HEK293T (cell line): ENCODE results near the gene MGST3.

ENCODE experiments used
- ARNT ChIP-seq: fragments of 450-650 bp; IDR thresholded peaks from 2 replicates; pipeline ENCODE4 v1.6.1; 2017; ENCODE audit warnings: mild to moderate bottlenecking
- ELF4 ChIP-seq: fragments of 450-650 bp; IDR thresholded peaks from 2 replicates; pipeline ENCODE4 v1.6.1; 2017; ENCODE audit warnings: antibody characterized with exemption
- SP1 ChIP-seq: fragments of 450-650 bp; IDR thresholded peaks from 2 replicates; pipeline ENCODE4 v1.6.1; 2017
- SUZ12 ChIP-seq: fragments of 450-650 bp; IDR thresholded peaks from 2 replicates; pipeline ENCODE4 v1.6.1; 2016; ENCODE audit warnings: mild to moderate bottlenecking
- TF ChIP-seq, protein P1 (sequence below): fragments of 450-650 bp; IDR thresholded peaks from 2 replicates; pipeline ENCODE4 v1.6.1; 2016

GRCh38 chr1:165619647-165620151 lies 11.3 kb upstream of the MGST3 start:
- TF ChIP-seq ELF4 (no peak), SUZ12 (no peak), SP1 (no peak), ARNT (no peak)
- TF ChIP-seq, protein P1, sequence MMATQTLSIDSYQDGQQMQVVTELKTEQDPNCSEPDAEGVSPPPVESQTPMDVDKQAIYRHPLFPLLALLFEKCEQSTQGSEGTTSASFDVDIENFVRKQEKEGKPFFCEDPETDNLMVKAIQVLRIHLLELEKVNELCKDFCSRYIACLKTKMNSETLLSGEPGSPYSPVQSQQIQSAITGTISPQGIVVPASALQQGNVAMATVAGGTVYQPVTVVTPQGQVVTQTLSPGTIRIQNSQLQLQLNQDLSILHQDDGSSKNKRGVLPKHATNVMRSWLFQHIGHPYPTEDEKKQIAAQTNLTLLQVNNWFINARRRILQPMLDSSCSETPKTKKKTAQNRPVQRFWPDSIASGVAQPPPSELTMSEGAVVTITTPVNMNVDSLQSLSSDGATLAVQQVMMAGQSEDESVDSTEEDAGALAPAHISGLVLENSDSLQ, result no peak
